IPS DF 4.7 (cell line): ENCODE measurements around the gene PCDH10.

Experiments used
- DNase-seq: peaks from one replicate; pipeline ENCODE4 v3.0.0-alpha.2; 2013; ENCODE audit warnings: low spot score; ENCODE audit errors: extremely low read depth

Gene PCDH10

GRCh38 chr4:133150486-133151340 is 1.6 kb downstream of the PCDH10 start:
- no peak for DNase-seq

GRCh38 chr4:133151341-133151690 is 2.2 kb downstream of the PCDH10 start:
- DNase-seq: no peak

GRCh38 chr4:133151691-133152329 is 2.7 kb downstream of the PCDH10 start:
- no peak for DNase-seq

GRCh38 chr4:133152330-133152821 is 3.3 kb downstream of the PCDH10 start:
- DNase-seq: no peak

GRCh38 chr4:133152831-133153481 is 3.9 kb downstream of the PCDH10 start:
- no peak for DNase-seq

- DNase-seq: no peak
These were observed 5.6 kb downstream of the PCDH10 start for GRCh38 chr4:133154725-133155124.

GRCh38 chr4:133156096-133156495 is 7.0 kb downstream of the PCDH10 start:
- no peak for DNase-seq

- no peak for DNase-seq
These were observed 7.5 kb downstream of the PCDH10 start for GRCh38 chr4:133156556-133156955.

GRCh38 chr4:133157460-133158160 is 8.5 kb downstream of the PCDH10 start:
- no peak for DNase-seq

- DNase-seq: no peak
These were observed 11.8 kb downstream of the PCDH10 start for GRCh38 chr4:133160853-133161252.

- DNase-seq: no peak
These were observed 12.6 kb downstream of the PCDH10 start for GRCh38 chr4:133161570-133162295.

- DNase-seq: no peak
These were observed 13.8 kb downstream of the PCDH10 start for GRCh38 chr4:133162941-133163340.

- no peak for DNase-seq
These were observed 29.9 kb downstream of the PCDH10 start for GRCh38 chr4:133178956-133179355.

- no peak for DNase-seq
These were observed 37.1 kb downstream of the PCDH10 start for GRCh38 chr4:133186210-133186609.

GRCh38 chr4:133186845-133187244 is 37.8 kb downstream of the PCDH10 start:
- no peak for DNase-seq

GRCh38 chr4:133188433-133189146 is 39.5 kb downstream of the PCDH10 start:
- DNase-seq: no peak

GRCh38 chr4:133189147-133189517 is 40.0 kb downstream of the PCDH10 start:
- DNase-seq: no peak

- DNase-seq: no peak
These were observed 41.0 kb downstream of the PCDH10 start for GRCh38 chr4:133190098-133190497.

- no peak for DNase-seq
These were observed 59.7 kb downstream of the PCDH10 start for GRCh38 chr4:133208694-133209285.

GRCh38 chr4:133233922-133234321 is 84.8 kb downstream of the PCDH10 start:
- DNase-seq: no peak
